Muscle layer of duodenum (tissue), 2 donors: Measurements from ENCODE around the gene THAP5.

Source experiments
- H3K27ac ChIP-seq: one replicate; pipeline ENCODE4 v1.7.0; 2013; ENCODE audit warnings: mild to moderate bottlenecking, low read length
- H3K27me3 ChIP-seq: one replicate; pipeline ENCODE4 v1.7.0; 2013; ENCODE audit warnings: low read depth, mild to moderate bottlenecking, control low read depth, low read length
- H3K36me3 ChIP-seq, 2 donors: one replicate each; pipeline ENCODE4 v1.7.0; 2013; ENCODE audit warnings: low read length in 2 of 2, control low read depth in 1 of 2, mild to moderate bottlenecking in 1 of 2; ENCODE audit not compliant: insufficient read depth in 2 of 2, control insufficient read depth in 1 of 2
- H3K4me1 ChIP-seq, 2 donors: one replicate each; pipeline ENCODE4 v1.7.0; 2013; ENCODE audit warnings: low read length in 2 of 2, mild to moderate bottlenecking in 2 of 2, control low read depth in 1 of 2, moderate library complexity in 1 of 2; ENCODE audit not compliant: insufficient read depth in 2 of 2, control insufficient read depth in 1 of 2
- H3K4me3 ChIP-seq, 2 donors: one replicate each; pipeline ENCODE4 v1.7.0; 2013; ENCODE audit warnings: low read length in 2 of 2, low read depth in 1 of 2, mild to moderate bottlenecking in 1 of 2
- H3K9me3 ChIP-seq, 2 donors: one replicate each; pipeline ENCODE4 v1.7.0; 2013; ENCODE audit warnings: low read length in 2 of 2, control low read depth in 1 of 2, mild to moderate bottlenecking in 1 of 2; ENCODE audit not compliant: control insufficient read depth in 1 of 2
- donor health status: healthy.

Gene THAP5

DNA sequence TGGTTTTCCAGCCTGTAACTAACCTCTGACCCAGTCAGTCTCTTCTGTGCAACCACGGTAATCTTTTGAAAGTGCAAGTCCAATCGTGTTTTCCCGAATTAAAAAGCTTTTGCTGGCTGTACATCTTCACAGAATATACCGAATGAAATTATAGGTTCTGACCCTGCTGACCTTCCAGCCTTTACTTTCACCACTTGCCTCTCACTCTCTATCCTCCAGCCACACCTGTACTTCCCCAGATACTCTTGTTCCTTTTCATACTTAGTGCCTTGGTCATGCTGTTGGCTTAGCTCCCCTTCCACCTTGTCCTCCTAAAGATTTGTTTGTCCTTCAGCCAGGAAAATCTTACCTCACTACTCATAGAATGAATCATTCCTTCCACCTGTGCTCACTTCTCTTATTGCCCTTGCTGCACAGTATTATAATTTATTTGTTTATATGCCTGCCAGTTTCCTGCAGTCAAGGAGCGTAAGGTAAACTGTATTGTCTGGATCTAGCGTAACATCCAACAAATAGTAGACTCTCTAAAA, 41.3 kb downstream of the THAP5 start:
- H3K4me1 ChIP-seq = peaks cover 0 to 15% of the 10 kb centered on the region in 2 donors
- no peaks in the 10 kb centered on the region for H3K9me3 ChIP-seq
- no peaks in the 10 kb centered on the region for H3K27me3 ChIP-seq
- H3K36me3 ChIP-seq = peaks cover 0 to 5% of the 10 kb centered on the region in 2 donors
- no peak overlapping the region for H3K4me3 ChIP-seq
- peak overlapping the region; percentile 18 for H3K27ac ChIP-seq

DNA sequence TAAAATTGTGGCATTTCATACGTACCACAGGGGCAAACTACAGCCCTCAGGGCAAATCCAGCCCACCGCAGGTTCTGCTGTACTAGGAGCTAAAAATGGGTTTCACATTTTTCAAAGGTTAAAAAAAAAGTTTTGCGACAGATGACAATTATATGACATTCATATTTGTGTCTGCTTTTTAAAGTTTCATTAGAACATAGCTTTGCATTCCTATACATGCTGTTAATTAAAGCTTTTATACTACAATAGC, 42.8 kb downstream of the THAP5 start:
- Histone ChIP-seq H3K27ac (peak overlapping the region; percentile 95), H3K4me3 (peak overlapping the region; percentile 67 to 80), H3K4me1 (peaks cover 0 to 25% of the 10 kb centered on the region in 2 donors), H3K9me3 (no peaks in the 10 kb centered on the region), H3K36me3 (peaks cover 0 to 5% of the 10 kb centered on the region in 2 donors), H3K27me3 (no peaks in the 10 kb centered on the region)

DNA sequence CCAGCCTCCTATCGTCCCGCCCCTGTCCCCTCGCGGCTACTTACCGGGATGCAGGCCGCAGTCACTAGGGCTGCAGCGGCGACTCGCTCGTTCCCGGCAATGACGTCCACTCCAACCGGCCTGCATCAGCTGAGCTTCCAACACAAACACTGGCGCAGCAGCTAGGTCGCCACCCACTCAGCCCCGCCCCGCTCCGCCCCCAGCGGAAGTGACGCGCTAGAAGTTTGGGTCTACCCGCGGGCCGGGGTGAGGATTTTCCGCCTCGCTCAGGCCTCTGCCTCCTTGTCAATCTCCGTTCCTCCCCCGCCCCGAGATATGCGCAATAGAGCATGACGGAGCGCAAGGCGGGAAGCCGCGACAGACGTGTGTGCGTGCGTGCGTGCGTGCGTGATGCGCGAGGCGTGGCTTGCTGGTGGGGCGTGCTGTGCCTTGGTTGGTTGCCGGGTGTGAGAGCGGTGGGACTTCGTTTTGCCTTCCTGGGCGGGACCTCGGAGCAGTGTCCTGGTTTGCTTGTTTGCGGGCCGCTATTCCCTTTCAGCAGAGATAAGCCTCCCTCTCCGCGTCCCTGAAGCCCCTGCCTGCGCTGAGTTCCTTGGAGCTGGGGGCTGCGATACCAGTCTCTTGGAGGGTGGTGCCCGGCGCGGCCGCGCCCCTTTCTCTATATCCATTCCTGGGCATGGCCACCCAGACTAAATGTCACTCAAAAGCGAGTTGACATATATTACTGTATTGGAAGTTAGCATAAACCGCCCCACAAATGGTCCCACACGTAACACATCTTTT, 43.3 kb downstream of the THAP5 start, which contains the start of gene PNPLA8:
TSS of gene PNPLA8 (minus strand) at position 151 of the 783 bp plus-strand sequence. CDS start 10,644 bp downstream, outside the sequence.
- peaks cover 0 to 5% of the 10 kb centered on the region in 2 donors for H3K36me3 ChIP-seq
- H3K27me3 ChIP-seq = no peaks in the 10 kb centered on the region
- peak within 1 kb of the TSS; percentile 100 for H3K27ac ChIP-seq
- H3K4me3 ChIP-seq = peak within 1 kb of the TSS; percentile 67 to 97
- H3K9me3 ChIP-seq = no peaks in the 10 kb centered on the region
- H3K4me1 ChIP-seq = peaks cover 0 to 25% of the 10 kb centered on the region in 2 donors

GRCh38 chr7:108525327-108525984, 44.0 kb downstream of the THAP5 start:
- H3K9me3 ChIP-seq = no peaks in the 10 kb centered on the region
- peak overlapping the region; percentile 67 to 97 for H3K4me3 ChIP-seq
- H3K27ac ChIP-seq = peak overlapping the region; percentile 100
- peaks cover 0 to 5% of the 10 kb centered on the region in 2 donors for H3K36me3 ChIP-seq
- no peaks in the 10 kb centered on the region for H3K27me3 ChIP-seq
- H3K4me1 ChIP-seq = peaks cover 0 to 25% of the 10 kb centered on the region in 2 donors

GRCh38 chr7:108522780-108523179, 46.7 kb downstream of the THAP5 start:
- Histone ChIP-seq H3K27ac (no peak overlapping the region), H3K4me1 (peaks cover 0 to 25% of the 10 kb centered on the region in 2 donors)

GRCh38 chr7:108517951-108518350, 51.6 kb downstream of the THAP5 start:
- Histone ChIP-seq H3K9me3 (no peaks in the 10 kb centered on the region), H3K4me1 (peaks cover 0 to 7% of the 10 kb centered on the region in 2 donors), H3K4me3 (no peak overlapping the region), H3K36me3 (peaks cover 14 to 21% of the 10 kb centered on the region in 2 donors), H3K27me3 (no peaks in the 10 kb centered on the region), H3K27ac (no peak overlapping the region)

More at GRCh38 chr7:108522780-108523179, 46.7 kb downstream of the THAP5 start:
- no peaks in the 10 kb centered on the region for H3K9me3 ChIP-seq
- H3K36me3 ChIP-seq = peaks cover 6 to 9% of the 10 kb centered on the region in 2 donors
- no peak overlapping the region for H3K4me3 ChIP-seq
- no peaks in the 10 kb centered on the region for H3K27me3 ChIP-seq

GRCh38 chr7:108515630-108516029, 53.9 kb downstream of the THAP5 start:
- Histone ChIP-seq H3K36me3 (peaks cover 26 to 37% of the 10 kb centered on the region in 2 donors), H3K27ac (no peak overlapping the region), H3K27me3 (no peaks in the 10 kb centered on the region), H3K4me1 (no peaks in the 10 kb centered on the region), H3K9me3 (no peaks in the 10 kb centered on the region), H3K4me3 (no peak overlapping the region)

DNA sequence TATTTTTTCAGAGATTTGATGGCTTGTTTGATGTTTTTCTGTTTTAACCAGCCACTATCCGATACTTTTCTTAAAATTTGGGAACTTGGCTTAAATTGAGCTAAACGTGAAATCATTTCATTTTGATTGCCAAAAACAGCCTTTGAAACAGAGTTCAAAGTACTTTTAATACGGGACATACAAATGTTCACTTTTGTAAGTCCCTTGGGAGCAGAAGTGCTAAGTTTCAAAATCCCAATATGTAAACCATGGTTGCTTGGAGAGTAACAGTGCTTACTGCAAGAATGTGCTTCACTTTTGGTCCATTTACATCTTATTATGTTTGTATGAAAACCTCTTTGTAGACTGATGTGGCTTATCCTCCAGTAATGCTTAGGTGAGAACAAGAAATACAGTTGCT, 54.5 kb downstream of the THAP5 start:
- Histone ChIP-seq H3K4me3 (no peak overlapping the region), H3K4me1 (no peaks in the 10 kb centered on the region), H3K27me3 (no peaks in the 10 kb centered on the region), H3K9me3 (no peaks in the 10 kb centered on the region), H3K36me3 (peaks cover 26 to 37% of the 10 kb centered on the region in 2 donors), H3K27ac (no peak overlapping the region)
